GM12892 (cell line): Measurements from ENCODE around the gene GID8.

ENCODE experiments used
- POLR2A ChIP-seq: IDR thresholded peaks from 2 replicates; pipeline ENCODE4 v1.6.1; 2011; ENCODE audit warnings: low read depth, low read length, control low read depth
- POLR2AphosphoS5 ChIP-seq: IDR thresholded peaks from 2 replicates; pipeline ENCODE4 v1.6.1; 2011; ENCODE audit warnings: low read depth, low read length, control low read depth
- TAF1 ChIP-seq: IDR thresholded peaks from 2 replicates; pipeline ENCODE4 v1.6.1; 2011; ENCODE audit warnings: low read depth, mild to moderate bottlenecking, control low read depth, low read length, borderline replicate concordance

- TF ChIP-seq POLR2A (no peak), POLR2AphosphoS5 (no peak), TAF1 (no peak)
Observed at GRCh38 chr20:62918147-62918546, 19.8 kb upstream of the GID8 start.
